WTC11 (cell line): Measurements from ENCODE around the gene ESPN. TPM values are rescaled to one million over a fixed set of nuclear protein-coding genes. Genes with fewer than 3 reads are reported as not detected.

ENCODE experiments used
- ATAC-seq: fragments of 200-7000 bp; cut with Tn5 transposase; 2 replicates; pipeline ENCODE4 v1.10.0; 2021; ENCODE audit warnings: mild to moderate bottlenecking, moderate library complexity
- CTCF ChIA-PET: fragments of 300-600 bp; sonication (Branson Sonifier 250); formaldehyde crosslinking; loops from one replicate; lab custom pipeline; 2021; ENCODE audit warnings: antibody characterized with exemption; lab: Charles Lee
- POLR2A ChIA-PET: fragments of 350-600 bp; sonication (Branson Sonifier 250); formaldehyde crosslinking; loops from one replicate; lab custom pipeline; 2021; ENCODE audit warnings: antibody characterized with exemption; lab: Charles Lee
- DNase-seq: peaks from one replicate; pipeline ENCODE4 v3.0.0; 2021; ENCODE audit warnings: low spot score
- H3K27ac Mint-ChIP-seq: 2 replicates; pipeline ENCODE4 v1.8.0; 2021; ENCODE audit warnings: mixed read lengths
- H3K27me3 Mint-ChIP-seq: 2 replicates; pipeline ENCODE4 v1.8.0; 2021; ENCODE audit warnings: low read depth, mild to moderate bottlenecking, moderate library complexity, mixed read lengths
- H3K36me3 Mint-ChIP-seq: 2 replicates; pipeline ENCODE4 v1.8.0; 2021; ENCODE audit warnings: mixed read lengths
- H3K4me1 Mint-ChIP-seq: 2 replicates; pipeline ENCODE4 v1.8.0; 2022; ENCODE audit warnings: mixed read lengths
- H3K4me3 Mint-ChIP-seq: 2 replicates; pipeline ENCODE4 v1.8.0; 2021; ENCODE audit warnings: mild to moderate bottlenecking, moderate library complexity, mixed read lengths
- H3K9me3 Mint-ChIP-seq: 2 replicates; pipeline ENCODE4 v1.8.0; 2021; ENCODE audit warnings: mixed read lengths
- NFATC4 ChIP-seq: fragments of 250-450 bp; sonication (Bioruptor Pico); IDR thresholded peaks from 2 replicates; pipeline ENCODE4 v1.9.0; 2021; ENCODE audit warnings: mild to moderate bottlenecking
- SMAD3 ChIP-seq: sonication (generic); formaldehyde crosslinking; IDR thresholded peaks from 2 replicates; pipeline ENCODE4 v1.8.0; 2022; ENCODE audit warnings: missing genetic modification reagents, mild to moderate bottlenecking, borderline replicate concordance
- SP1 ChIP-seq: sonication (generic); formaldehyde crosslinking; conservative IDR thresholded peaks from 2 replicates; pipeline ENCODE4 v1.8.1; 2022; ENCODE audit warnings: missing genetic modification reagents
- TEAD1 ChIP-seq: sonication (generic); formaldehyde crosslinking; IDR thresholded peaks from 2 replicates; pipeline ENCODE4 v1.8.0; 2022; ENCODE audit warnings: mild to moderate bottlenecking, missing genetic modification reagents
- ZNF416 ChIP-seq: fragments of 250-450 bp; sonication (Bioruptor Pico); IDR thresholded peaks from 2 replicates; pipeline ENCODE4 v1.9.0; 2021; ENCODE audit warnings: mild to moderate bottlenecking, inconsistent platforms
- ZNF423 ChIP-seq: fragments of 250-450 bp; sonication (Bioruptor Pico); IDR thresholded peaks from 2 replicates; pipeline ENCODE4 v2.1.2; 2022; ENCODE audit warnings: mild to moderate bottlenecking, moderate library complexity
- total RNA-seq: library from RNA; stranded (reverse); gene quantifications from 3 replicates; pipeline ENCODE4 v1.2.3, GENCODE V29; 2021
- TF ChIP-seq, protein P1 (sequence below): sonication (generic); formaldehyde crosslinking; IDR thresholded peaks from 2 replicates; pipeline ENCODE4 v1.8.1; 2022; ENCODE audit warnings: missing genetic modification reagents, borderline replicate concordance
- TF ChIP-seq, protein P2 (sequence below): fragments of 250-450 bp; sonication (Bioruptor Pico); IDR thresholded peaks from 2 replicates; pipeline ENCODE4 v1.9.0; 2021; ENCODE audit warnings: mild to moderate bottlenecking
- TF ChIP-seq, protein P3 (sequence below): sonication (generic); formaldehyde crosslinking; IDR thresholded peaks from 2 replicates; pipeline ENCODE4 v1.8.0; 2023; ENCODE audit warnings: missing genetic modification reagents
- TF ChIP-seq, protein P4 (sequence below): fragments of 250-450 bp; sonication (Bioruptor Pico); conservative IDR thresholded peaks from 2 replicates; pipeline ENCODE4 v1.9.0; 2021; ENCODE audit warnings: mild to moderate bottlenecking
- TF ChIP-seq, protein P5 (sequence below): sonication (generic); formaldehyde crosslinking; IDR thresholded peaks from 2 replicates; pipeline ENCODE4 v1.8.1; 2023; ENCODE audit warnings: mild to moderate bottlenecking, missing genetic modification reagents, moderate library complexity
- TF ChIP-seq, protein P6 (sequence below): sonication (generic); formaldehyde crosslinking; IDR thresholded peaks from 2 replicates; pipeline ENCODE4 v1.8.1; 2023; ENCODE audit warnings: mild to moderate bottlenecking, missing genetic modification reagents

The ESPN gene
- total RNA-seq, 1 experiment from 2014 or later: 46.1 TPM

DNA sequence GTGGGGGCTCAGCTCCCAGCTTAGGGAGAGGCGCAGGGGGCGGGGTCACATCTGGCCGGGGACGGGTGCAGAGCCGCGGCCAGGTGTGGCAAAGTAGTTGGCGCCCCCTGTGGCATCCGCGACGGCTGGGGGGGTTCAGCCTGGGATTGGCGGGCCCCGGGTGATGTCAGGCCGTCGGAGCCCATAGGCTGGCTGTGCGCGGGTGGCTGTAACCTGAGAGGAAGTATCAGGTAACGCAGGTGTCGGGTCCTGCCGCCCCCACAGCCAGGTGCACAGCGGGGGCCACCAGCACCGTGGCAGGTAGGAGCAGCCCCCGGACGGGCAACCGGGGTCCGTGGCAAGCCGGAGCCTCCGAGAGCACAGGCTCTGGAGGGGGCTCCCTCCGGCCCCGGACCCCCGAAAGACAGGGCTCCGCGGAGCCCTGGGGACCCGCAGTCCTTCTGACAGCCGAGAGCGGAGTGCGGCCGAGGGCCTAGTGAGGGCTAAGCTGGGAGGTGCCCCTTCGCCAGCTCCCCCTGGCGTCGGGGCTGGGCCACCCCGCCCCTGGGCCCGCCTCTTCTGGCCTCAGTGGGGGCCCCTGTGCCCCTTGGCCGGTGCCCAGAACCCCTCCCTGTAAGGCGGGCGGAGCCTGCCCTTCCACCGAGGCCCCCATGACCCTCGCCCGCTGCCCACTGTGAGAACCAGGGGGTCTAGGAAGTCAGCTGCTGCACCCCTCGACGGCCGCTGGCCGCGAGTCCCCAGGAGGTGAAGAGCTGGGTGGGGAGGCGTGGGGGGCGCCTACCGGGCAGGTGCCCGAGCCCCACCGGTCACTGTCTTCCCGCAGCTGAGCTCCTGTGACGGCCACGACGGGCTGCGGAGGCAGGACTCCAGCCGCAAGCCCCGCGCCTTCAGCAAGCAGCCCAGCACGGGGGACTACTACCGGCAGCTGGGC lies 23.5 kb downstream of the ESPN start (continued):
- TF ChIP-seq, protein P1, sequence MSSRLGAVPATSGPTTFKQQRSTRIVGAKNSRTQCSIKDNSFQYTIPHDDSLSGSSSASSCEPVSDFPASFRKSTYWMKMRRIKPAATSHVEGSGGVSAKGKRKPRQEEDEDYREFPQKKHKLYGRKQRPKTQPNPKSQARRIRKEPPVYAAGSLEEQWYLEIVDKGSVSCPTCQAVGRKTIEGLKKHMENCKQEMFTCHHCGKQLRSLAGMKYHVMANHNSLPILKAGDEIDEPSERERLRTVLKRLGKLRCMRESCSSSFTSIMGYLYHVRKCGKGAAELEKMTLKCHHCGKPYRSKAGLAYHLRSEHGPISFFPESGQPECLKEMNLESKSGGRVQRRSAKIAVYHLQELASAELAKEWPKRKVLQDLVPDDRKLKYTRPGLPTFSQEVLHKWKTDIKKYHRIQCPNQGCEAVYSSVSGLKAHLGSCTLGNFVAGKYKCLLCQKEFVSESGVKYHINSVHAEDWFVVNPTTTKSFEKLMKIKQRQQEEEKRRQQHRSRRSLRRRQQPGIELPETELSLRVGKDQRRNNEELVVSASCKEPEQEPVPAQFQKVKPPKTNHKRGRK (CRISPR knock-in tag): no peak
- TF ChIP-seq, protein P2, sequence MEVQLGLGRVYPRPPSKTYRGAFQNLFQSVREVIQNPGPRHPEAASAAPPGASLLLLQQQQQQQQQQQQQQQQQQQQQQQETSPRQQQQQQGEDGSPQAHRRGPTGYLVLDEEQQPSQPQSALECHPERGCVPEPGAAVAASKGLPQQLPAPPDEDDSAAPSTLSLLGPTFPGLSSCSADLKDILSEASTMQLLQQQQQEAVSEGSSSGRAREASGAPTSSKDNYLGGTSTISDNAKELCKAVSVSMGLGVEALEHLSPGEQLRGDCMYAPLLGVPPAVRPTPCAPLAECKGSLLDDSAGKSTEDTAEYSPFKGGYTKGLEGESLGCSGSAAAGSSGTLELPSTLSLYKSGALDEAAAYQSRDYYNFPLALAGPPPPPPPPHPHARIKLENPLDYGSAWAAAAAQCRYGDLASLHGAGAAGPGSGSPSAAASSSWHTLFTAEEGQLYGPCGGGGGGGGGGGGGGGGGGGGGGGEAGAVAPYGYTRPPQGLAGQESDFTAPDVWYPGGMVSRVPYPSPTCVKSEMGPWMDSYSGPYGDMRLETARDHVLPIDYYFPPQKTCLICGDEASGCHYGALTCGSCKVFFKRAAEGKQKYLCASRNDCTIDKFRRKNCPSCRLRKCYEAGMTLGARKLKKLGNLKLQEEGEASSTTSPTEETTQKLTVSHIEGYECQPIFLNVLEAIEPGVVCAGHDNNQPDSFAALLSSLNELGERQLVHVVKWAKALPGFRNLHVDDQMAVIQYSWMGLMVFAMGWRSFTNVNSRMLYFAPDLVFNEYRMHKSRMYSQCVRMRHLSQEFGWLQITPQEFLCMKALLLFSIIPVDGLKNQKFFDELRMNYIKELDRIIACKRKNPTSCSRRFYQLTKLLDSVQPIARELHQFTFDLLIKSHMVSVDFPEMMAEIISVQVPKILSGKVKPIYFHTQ: no peak
- TF ChIP-seq ZNF423 (CRISPR knock-in tag): no peak
- TF ChIP-seq, protein P3, sequence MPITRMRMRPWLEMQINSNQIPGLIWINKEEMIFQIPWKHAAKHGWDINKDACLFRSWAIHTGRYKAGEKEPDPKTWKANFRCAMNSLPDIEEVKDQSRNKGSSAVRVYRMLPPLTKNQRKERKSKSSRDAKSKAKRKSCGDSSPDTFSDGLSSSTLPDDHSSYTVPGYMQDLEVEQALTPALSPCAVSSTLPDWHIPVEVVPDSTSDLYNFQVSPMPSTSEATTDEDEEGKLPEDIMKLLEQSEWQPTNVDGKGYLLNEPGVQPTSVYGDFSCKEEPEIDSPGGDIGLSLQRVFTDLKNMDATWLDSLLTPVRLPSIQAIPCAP (CRISPR knock-in tag): no peak
- TF ChIP-seq, protein P4, sequence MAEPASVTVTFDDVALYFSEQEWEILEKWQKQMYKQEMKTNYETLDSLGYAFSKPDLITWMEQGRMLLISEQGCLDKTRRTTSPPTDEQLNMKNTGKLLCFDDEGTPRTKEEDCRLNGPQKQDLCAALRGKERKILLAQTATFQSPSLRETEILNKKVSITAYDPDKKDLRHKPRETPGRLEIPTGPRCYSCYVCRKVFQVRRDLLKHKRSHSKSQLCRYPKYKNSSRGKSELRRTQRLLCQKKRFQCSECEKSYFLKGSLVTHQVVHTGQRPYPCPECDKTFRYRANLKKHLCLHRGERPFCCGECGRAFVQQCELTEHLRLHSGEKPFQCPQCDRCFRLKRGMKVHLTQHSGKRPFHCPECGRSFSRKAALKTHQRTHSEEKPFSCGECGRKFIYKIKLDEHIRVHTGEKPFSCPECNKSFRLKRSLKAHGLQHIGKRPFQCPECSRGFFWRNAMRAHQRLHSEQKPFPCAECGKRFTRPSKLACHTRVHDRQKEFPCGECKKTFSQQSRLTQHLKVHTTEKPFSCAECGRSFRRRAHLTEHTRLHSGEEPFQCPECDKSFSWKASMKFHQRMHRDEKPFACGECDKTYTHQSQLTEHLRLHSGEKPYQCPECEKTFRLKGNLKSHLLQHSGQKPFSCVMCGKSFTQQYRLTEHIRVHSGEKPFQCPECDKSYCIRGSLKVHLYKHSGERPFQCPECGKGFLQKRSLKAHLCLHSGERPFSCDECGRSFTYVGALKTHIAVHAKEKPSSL (CRISPR knock-in tag): no peak
- TF ChIP-seq, protein P5, sequence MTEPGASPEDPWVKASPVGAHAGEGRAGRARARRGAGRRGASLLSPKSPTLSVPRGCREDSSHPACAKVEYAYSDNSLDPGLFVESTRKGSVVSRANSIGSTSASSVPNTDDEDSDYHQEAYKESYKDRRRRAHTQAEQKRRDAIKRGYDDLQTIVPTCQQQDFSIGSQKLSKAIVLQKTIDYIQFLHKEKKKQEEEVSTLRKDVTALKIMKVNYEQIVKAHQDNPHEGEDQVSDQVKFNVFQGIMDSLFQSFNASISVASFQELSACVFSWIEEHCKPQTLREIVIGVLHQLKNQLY (CRISPR knock-in tag): no peak
- 0 out of 2 replicates have a peak, but pooled peaks have one; percentile 10 for TF ChIP-seq TEAD1 (CRISPR knock-in tag)

DNA sequence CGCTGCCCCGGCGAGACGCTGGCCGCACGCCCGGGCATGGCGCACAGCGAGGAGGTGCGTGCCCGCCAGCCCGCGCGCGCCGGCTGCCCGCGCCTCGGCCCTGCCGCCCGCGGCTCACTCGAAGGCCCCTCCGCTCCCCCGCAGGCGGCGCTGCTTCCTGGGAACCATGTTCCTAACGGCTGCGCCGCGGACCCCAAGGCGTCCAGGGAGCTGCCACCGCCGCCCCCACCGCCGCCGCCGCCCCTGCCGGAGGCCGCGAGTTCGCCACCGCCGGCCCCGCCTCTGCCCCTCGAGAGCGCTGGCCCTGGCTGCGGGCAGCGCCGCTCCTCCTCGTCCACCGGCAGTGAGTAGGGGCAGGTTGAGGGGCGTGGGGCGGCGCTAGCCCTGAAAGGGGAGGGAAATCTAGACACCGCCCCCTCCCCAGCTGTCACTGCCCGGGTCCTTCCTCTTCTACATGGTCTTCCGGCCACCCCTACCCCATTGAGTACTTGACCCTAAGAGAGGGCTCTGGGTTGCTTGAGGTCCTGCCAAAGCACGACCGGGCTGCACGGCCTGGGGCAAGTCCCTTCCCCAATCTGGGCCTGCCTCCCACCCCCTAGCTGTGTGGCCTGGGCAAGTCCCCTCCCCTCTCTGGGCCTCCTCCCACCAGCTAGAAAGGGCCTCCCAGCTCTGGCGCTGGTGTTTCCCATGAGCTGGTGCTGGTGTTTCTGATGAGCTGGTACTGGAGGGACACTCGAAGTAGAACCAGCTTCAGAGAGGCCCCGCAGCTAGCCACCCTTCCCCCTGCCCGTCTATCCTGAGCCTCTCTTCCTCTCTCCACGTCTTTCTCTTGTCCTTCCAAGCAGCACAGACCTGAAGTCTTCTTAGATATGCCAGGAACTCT lies 24.4 kb downstream of the ESPN start:
- POLR2A ChIA-PET: no interaction called here
- Mint-ChIP-seq H3K9me3 (no peaks in the 10 kb centered on the region), H3K27ac (0 out of 2 replicates have a peak overlapping the region, but pooled peaks have one; percentile 48), H3K4me1 (peaks cover 31% of the 10 kb centered on the region), H3K36me3 (peaks cover 2% of the 10 kb centered on the region; the same call in 1 of the 2 replicates), H3K27me3 (no peaks in the 10 kb centered on the region; the same call in 1 of the 2 replicates), H3K4me3 (peak overlapping the region; percentile 67)
- ATAC-seq (peak; percentile 13), DNase-seq (peak; percentile 73)
- no peak for TF ChIP-seq ZNF416
- TF ChIP-seq, protein P6, sequence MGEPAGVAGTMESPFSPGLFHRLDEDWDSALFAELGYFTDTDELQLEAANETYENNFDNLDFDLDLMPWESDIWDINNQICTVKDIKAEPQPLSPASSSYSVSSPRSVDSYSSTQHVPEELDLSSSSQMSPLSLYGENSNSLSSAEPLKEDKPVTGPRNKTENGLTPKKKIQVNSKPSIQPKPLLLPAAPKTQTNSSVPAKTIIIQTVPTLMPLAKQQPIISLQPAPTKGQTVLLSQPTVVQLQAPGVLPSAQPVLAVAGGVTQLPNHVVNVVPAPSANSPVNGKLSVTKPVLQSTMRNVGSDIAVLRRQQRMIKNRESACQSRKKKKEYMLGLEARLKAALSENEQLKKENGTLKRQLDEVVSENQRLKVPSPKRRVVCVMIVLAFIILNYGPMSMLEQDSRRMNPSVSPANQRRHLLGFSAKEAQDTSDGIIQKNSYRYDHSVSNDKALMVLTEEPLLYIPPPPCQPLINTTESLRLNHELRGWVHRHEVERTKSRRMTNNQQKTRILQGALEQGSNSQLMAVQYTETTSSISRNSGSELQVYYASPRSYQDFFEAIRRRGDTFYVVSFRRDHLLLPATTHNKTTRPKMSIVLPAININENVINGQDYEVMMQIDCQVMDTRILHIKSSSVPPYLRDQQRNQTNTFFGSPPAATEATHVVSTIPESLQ (CRISPR knock-in tag): no peak
- TF ChIP-seq SP1 (CRISPR knock-in tag): 0 out of 2 replicates have a peak, but pooled peaks have one; percentile 30
- TF ChIP-seq NFATC4 (CRISPR knock-in tag): no peak
- TF ChIP-seq SMAD3 (CRISPR knock-in tag): no peak
- CTCF ChIA-PET: interaction anchor here (0.6 to 6.4 kb wide), 29 partner anchors 8 to 244 kb away, joined by 3 to 85 read pairs (median 8); partner anchors contain the start of genes ACOT7, HES2, PLEKHG5 and TNFRSF25
